Glutamatergic neuron (in vitro differentiated cells): ENCODE data around the gene MYO5A. TPM values are rescaled to one million over a fixed set of nuclear protein-coding genes. Genes with fewer than 3 reads are reported as not detected.

Experiments used
- DNase-seq: peaks from one replicate; pipeline ENCODE4 v3.0.0; 2022
- H3K27ac Mint-ChIP-seq: one replicate; pipeline ENCODE4 v1.8.0; 2020; ENCODE audit warnings: mild to moderate bottlenecking, mixed read lengths, inconsistent platforms; ENCODE audit not compliant: unreplicated experiment
- H3K27me3 Mint-ChIP-seq: one replicate; pipeline ENCODE4 v1.8.0; 2020; ENCODE audit warnings: mild to moderate bottlenecking, moderate library complexity, mixed read lengths, inconsistent platforms; ENCODE audit not compliant: unreplicated experiment
- H3K36me3 Mint-ChIP-seq: one replicate; pipeline ENCODE4 v1.8.0; 2020; ENCODE audit warnings: mild to moderate bottlenecking, mixed read lengths, inconsistent platforms; ENCODE audit not compliant: unreplicated experiment
- H3K4me1 Mint-ChIP-seq: one replicate; pipeline ENCODE4 v1.8.0; 2020; ENCODE audit warnings: mild to moderate bottlenecking, low read depth, mixed read lengths, inconsistent platforms; ENCODE audit not compliant: unreplicated experiment
- H3K4me3 Mint-ChIP-seq: one replicate; pipeline ENCODE4 v1.8.0; 2020; ENCODE audit warnings: mild to moderate bottlenecking, mixed read lengths, inconsistent platforms; ENCODE audit not compliant: unreplicated experiment
- H3K9me3 Mint-ChIP-seq: one replicate; pipeline ENCODE4 v1.8.0; 2020; ENCODE audit warnings: mild to moderate bottlenecking, moderate library complexity, mixed read lengths, inconsistent platforms; ENCODE audit not compliant: unreplicated experiment
- CTCF ChIP-seq: fragments of 200-600 bp; sonication (generic); IDR thresholded peaks from one replicate; pipeline ENCODE4 v1.5.0; 2021; ENCODE audit not compliant: partially characterized antibody, unreplicated experiment
- total RNA-seq: library from RNA; stranded (reverse); fragmentation: NEBNext Ultra II Directional; extraction: Animal tissue kit (Norgen Biotek cat#: 25700); gene quantifications from one replicate; pipeline ENCODE4 v1.2.1, GENCODE V29; 2021; ENCODE audit not compliant: unreplicated experiment

Gene MYO5A
- total RNA-seq, 1 donor from 2014 or later = 61.0 TPM

DNA sequence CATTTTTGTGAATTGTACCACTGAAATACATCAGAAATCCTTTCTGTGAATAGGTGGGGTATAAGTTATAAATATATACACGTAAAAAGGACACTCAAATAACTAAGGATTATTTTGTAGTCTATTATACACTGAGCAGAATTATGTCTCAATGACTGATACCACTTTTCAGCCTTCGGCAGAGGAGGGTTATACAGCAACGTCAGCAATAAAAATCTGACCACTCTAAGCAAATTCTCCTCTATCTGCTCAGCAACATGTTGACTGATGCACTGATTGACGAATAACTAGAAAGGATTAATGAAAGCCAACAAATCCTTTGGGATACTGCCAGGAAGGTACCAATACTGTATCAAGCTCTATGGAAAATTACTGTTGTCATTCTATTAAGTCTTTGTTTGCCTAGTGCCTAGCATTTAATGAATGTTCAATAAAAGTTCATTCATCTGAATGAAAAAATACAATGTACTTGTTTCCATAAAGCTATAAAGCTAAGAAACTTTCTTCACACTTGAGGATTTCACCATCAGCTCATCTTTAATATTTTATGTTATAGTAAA, 34.9 kb upstream of the MYO5A start:
- Mint-ChIP-seq H3K9me3 (peaks cover 6% of the 10 kb centered on the region), H3K27me3 (peaks cover 4% of the 10 kb centered on the region), H3K36me3 (no peaks in the 10 kb centered on the region), H3K4me1 (peaks cover 33% of the 10 kb centered on the region), H3K4me3 (no peak overlapping the region), H3K27ac (no peak overlapping the region)
- DNase-seq = no peak
- no peak for TF ChIP-seq CTCF

DNA sequence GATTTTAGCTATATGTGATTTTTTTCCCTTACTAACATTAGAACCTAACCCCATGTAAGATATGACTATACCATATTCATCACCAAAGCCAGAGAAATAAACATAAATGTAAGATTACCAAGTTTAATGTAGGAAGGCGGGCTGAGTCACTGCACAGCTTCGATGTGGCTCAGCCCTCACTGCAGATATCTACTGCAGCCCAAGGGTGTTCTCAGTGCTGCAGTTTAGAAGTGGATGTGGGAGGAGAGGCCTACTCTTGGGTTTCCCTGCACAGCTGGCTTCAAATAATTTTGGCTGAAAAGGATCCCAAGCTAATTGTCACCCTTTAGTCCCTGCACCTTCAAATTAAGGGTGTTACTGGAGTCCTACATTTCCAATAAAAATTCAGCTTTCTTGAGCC, 30.9 kb upstream of the MYO5A start:
- peaks cover 38% of the 10 kb centered on the region for H3K4me1 Mint-ChIP-seq
- H3K27ac Mint-ChIP-seq = peak overlapping the region; percentile 100
- DNase-seq = no peak
- no peak for TF ChIP-seq CTCF
- no peaks in the 10 kb centered on the region for H3K27me3 Mint-ChIP-seq
- no peaks in the 10 kb centered on the region for H3K36me3 Mint-ChIP-seq
- peak overlapping the region; percentile 30 for H3K4me3 Mint-ChIP-seq
- H3K9me3 Mint-ChIP-seq = no peaks in the 10 kb centered on the region

DNA sequence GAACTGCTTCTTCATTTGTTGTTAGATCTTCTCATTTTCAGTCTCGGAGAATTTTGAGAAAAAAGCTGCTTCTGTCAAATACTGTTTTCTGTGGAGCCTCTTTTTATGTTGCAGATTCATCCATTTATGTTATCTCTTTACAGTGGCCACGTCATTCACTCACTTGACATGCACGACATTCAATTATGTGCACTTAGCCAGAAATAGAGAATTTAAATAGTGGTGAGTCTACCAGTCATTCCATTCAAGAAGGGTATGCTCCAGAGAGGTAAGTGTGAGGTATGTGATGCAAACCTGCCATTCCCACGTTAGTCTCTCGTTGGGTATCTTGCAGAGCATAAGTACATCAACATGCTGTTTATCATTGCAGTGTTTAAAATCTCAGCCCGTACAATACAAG, 30.3 kb upstream of the MYO5A start:
- Mint-ChIP-seq H3K36me3 (no peaks in the 10 kb centered on the region), H3K4me3 (peak overlapping the region; percentile 30)
- no peak for TF ChIP-seq CTCF

DNA sequence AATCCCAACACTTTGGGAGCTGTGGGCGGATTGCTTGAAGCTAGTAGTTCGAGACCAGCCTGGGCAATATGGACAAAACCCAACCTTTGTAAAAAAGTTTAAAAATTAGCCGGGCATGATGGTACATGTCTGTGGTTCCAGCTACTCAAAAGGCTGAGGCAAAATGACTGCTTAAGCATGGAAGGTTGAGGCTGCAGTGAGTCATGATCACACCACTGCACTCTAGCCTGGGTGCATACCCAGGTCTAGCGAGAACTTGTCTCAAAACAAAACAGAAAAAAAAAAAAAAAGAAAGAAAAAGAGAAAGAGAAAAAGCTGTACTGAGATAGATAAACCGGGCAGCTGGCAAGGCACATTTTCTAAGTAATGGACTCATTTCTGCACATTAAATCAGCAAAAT, 29.5 kb upstream of the MYO5A start:
- Mint-ChIP-seq H3K4me1 (peaks cover 31% of the 10 kb centered on the region), H3K27me3 (no peaks in the 10 kb centered on the region), H3K36me3 (no peaks in the 10 kb centered on the region), H3K4me3 (peak overlapping the region; percentile 49), H3K9me3 (no peaks in the 10 kb centered on the region), H3K27ac (peak overlapping the region; percentile 76)
- no peak for TF ChIP-seq CTCF
- no peak for DNase-seq

More for the DNA sequence above, 30.3 kb upstream of the MYO5A start:
- Mint-ChIP-seq H3K4me1 (peaks cover 38% of the 10 kb centered on the region), H3K27ac (peak overlapping the region; percentile 100), H3K9me3 (no peaks in the 10 kb centered on the region), H3K27me3 (no peaks in the 10 kb centered on the region)
- no peak for DNase-seq

DNA sequence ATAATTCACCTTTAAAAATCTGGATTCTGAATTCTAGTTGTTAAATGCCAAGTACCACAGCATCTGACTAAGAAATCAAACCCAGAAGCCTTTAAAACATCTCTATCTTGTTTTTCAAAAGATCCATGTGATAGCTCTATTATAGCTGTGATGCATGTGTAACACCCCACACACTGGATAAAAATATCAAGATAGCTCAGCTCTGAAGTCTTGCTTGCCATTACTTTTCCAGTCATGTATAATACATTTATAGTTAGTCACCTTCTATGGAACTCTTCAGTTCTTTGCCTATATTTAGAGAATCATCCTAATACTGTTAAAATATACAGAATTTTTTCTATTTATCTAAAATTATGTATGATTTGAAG, 28.6 kb upstream of the MYO5A start:
- H3K4me1 Mint-ChIP-seq = peaks cover 31% of the 10 kb centered on the region
- no peak for TF ChIP-seq CTCF
- no peaks in the 10 kb centered on the region for H3K27me3 Mint-ChIP-seq
- H3K9me3 Mint-ChIP-seq = no peaks in the 10 kb centered on the region
- H3K4me3 Mint-ChIP-seq = no peak overlapping the region
- H3K27ac Mint-ChIP-seq = no peak overlapping the region
- no peak for DNase-seq
- no peaks in the 10 kb centered on the region for H3K36me3 Mint-ChIP-seq
